Stimulated activated CD8-positive, alpha-beta memory T cell treated with anti-CD3 and anti-CD28 coated beads, Interleukin-15, amount 100 ng/mL, for 48 hours (primary cell): ENCODE results near the gene TRABD2A.
"Not testable (repeated sequence)": the region's sequence is repeated elsewhere in the genome, so short reads cannot be mapped to it uniquely, and the experiment has no call there.

Experiments used
- DNase-seq, 2 donors: peaks; one replicate each; pipeline ENCODE4 v3.0.0-alpha.2; 2020; ENCODE audit warnings: low read depth in 2 of 2

TRABD2A gene

DNA sequence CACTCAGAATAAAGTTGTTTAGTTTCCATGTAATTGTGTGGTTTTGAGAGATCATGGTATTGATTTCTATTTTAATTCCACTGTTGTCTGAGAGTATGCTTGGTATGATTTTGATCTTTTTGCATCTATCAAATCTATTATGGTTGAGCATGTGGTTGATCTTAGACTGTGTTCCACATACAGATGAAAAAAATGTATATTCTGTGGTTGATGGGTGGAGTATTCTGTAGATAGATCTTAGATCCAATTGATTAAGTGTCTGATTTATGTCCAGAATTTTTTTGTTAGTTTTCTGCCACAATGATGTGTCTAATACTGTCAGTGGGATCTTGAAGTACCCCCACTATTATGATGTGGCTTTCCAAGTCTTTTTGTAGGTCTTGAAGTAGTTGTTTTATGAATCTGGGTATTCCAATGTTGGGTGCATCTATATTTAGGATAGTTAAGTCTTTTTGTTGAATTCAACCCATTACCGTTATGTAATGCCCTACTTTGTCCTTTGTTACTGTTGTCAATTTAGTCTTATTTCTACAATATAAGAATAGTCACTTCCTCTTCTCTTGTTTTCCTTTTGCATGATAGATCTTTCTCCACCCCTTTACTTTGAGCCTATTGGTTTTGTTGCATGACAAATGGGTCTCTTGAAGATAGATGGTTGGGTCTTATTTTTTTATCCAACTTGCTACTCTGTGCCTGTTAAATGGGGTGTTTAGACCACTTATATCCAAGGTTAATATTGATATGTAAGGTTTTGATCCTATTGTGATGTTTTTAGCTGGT lies 101.8 kb downstream of the TRABD2A start:
- no peak for DNase-seq

DNA sequence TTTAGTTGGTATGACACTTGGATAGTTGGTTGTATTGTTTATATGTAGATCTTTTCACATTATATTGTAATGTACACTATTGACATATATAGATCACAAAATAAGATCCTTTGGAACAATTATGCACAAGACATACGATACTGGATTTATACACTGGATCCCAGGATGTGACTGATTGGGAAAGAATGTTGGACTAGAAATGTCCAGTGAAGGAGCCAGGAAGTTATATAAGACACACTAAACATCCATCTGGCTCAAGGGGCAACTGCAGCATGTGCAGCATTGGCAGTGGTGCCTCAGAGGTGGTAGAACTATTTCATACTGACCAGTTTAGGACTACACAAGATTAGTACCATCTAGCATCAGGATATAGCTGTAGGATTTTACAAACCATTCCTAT lies 104.9 kb downstream of the TRABD2A start:
- DNase-seq = no peak

DNA sequence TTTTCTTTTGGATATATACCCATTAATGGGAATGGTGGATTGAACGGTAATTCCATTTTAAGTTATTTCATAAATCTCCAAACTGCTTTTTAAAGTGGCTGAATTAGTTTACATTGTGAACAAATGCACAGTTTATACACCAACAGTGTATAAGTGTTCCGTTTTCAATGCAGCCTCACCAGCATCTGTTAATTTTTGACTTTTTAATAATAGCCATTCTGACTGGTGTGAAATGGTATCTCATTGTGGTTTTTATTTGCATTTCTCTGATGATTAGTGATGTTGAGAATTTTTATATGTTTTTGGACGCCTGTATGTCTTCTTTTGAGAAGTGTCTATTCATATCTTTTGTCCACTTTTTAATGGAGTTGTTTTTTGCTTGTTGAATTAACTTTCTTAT lies 107.3 kb downstream of the TRABD2A start:
- not testable (repeated sequence) for DNase-seq
